Neutrophil (primary cell): ENCODE results near the gene CHD9.

Source experiments
- H3K27ac ChIP-seq: fragments of 200-600 bp; sonication (generic); 2 replicates; pipeline ENCODE4 v1.5.1; 2016; ENCODE audit warnings: mild to moderate bottlenecking, moderate library complexity
- H3K27me3 ChIP-seq: fragments of 200-600 bp; sonication (generic); 2 replicates; pipeline ENCODE4 v1.6.0; 2016; ENCODE audit warnings: mild to moderate bottlenecking
- H3K36me3 ChIP-seq: fragments of 200-600 bp; sonication (generic); 2 replicates; pipeline ENCODE4 v1.5.1; 2017
- H3K4me1 ChIP-seq, 2 experiments: fragments of 200-600 bp in 1 of 2; sonication (generic) in 1 of 2; 1 replicate in 1 of 2; 2 replicates in 1 of 2; pipeline versions ENCODE4 v1.5.1 to v1.6.1; 2013 to 2016; ENCODE audit warnings: low read depth in 1 of 2, low read length in 1 of 2, mild to moderate bottlenecking in 1 of 2, moderate library complexity in 1 of 2; ENCODE audit not compliant: control insufficient read depth in 1 of 2, insufficient read depth in 1 of 2
- H3K4me3 ChIP-seq, 2 experiments: fragments of 200-600 bp in 1 of 2; sonication (generic) in 1 of 2; 1 replicate in 1 of 2; 2 replicates in 1 of 2; pipeline ENCODE4 v1.5.1; 2013 to 2016; ENCODE audit warnings: low read depth in 1 of 2, low read length in 1 of 2, mild to moderate bottlenecking in 1 of 2, moderate library complexity in 1 of 2
- H3K9me3 ChIP-seq: fragments of 200-600 bp; sonication (generic); 2 replicates; pipeline ENCODE4 v1.5.1; 2016
- CTCF ChIP-seq: fragments of 200-600 bp; sonication (generic); IDR thresholded peaks from 2 replicates; pipeline ENCODE4 v1.5.1; 2016; ENCODE audit warnings: antibody characterized with exemption

CHD9 gene

GRCh38 chr16:53054670-53055485 lies at the start of gene CHD9:
Gene CHD9 (plus strand): TSS chr16:53054991. CDS start chr16:53156090, 101,099 bp downstream.
- no peaks in the 10 kb centered on the region for H3K9me3 ChIP-seq
- no peaks in the 10 kb centered on the region for H3K36me3 ChIP-seq
- peaks cover 23 to 28% of the 10 kb centered on the region in 2 experiments for H3K4me1 ChIP-seq
- peak within 1 kb of the TSS; percentile 71 to 75 for H3K4me3 ChIP-seq
- TF ChIP-seq CTCF = peak; percentile 99
- no peaks in the 10 kb centered on the region for H3K27me3 ChIP-seq
- peak within 1 kb of the TSS; percentile 34 for H3K27ac ChIP-seq

- no peak for TF ChIP-seq CTCF
- peaks cover 58% of the 10 kb centered on the region for H3K27me3 ChIP-seq
- no peak overlapping the region for H3K4me3 ChIP-seq
- H3K4me1 ChIP-seq = no peaks in the 10 kb centered on the region
- H3K36me3 ChIP-seq = no peaks in the 10 kb centered on the region
- no peak overlapping the region for H3K27ac ChIP-seq
- no peaks in the 10 kb centered on the region for H3K9me3 ChIP-seq
Measured at GRCh38 chr16:53007095-53007494, 47.7 kb upstream of the CHD9 start.

GRCh38 chr16:53014287-53014686 lies 40.5 kb upstream of the CHD9 start:
- H3K4me1 ChIP-seq = no peaks in the 10 kb centered on the region
- no peak for TF ChIP-seq CTCF
- no peaks in the 10 kb centered on the region for H3K36me3 ChIP-seq
- H3K4me3 ChIP-seq = no peak overlapping the region
- peaks cover 54% of the 10 kb centered on the region for H3K27me3 ChIP-seq
- no peaks in the 10 kb centered on the region for H3K9me3 ChIP-seq
- H3K27ac ChIP-seq = no peak overlapping the region

GRCh38 chr16:53018834-53019416 lies 35.9 kb upstream of the CHD9 start:
- Histone ChIP-seq H3K4me1 (no peaks in the 10 kb centered on the region), H3K27ac (no peak overlapping the region), H3K27me3 (peaks cover 18% of the 10 kb centered on the region), H3K9me3 (no peaks in the 10 kb centered on the region), H3K36me3 (no peaks in the 10 kb centered on the region), H3K4me3 (no peak overlapping the region)
- TF ChIP-seq CTCF = no peak

GRCh38 chr16:53022374-53022773 lies 32.4 kb upstream of the CHD9 start:
- no peaks in the 10 kb centered on the region for H3K27me3 ChIP-seq
- no peak for TF ChIP-seq CTCF

More at GRCh38 chr16:53022374-53022773, 32.4 kb upstream of the CHD9 start:
- H3K36me3 ChIP-seq = no peaks in the 10 kb centered on the region
- no peak overlapping the region for H3K4me3 ChIP-seq
- H3K27ac ChIP-seq = no peak overlapping the region
- no peaks in the 10 kb centered on the region for H3K4me1 ChIP-seq
- H3K9me3 ChIP-seq = no peaks in the 10 kb centered on the region
